HG03196 (cell line): ENCODE results near the gene FRMPD4.

ENCODE experiments used
- ATAC-seq: cut with Tn5 transposase; IDR thresholded peaks from one replicate; pipeline ENCODE4 v1.9.1; 2021; ENCODE audit not compliant: unreplicated experiment

FRMPD4 gene

GRCh38 chrX:12611471-12611870, 473.2 kb downstream of the FRMPD4 start:
- no peak for ATAC-seq

GRCh38 chrX:12614266-12614665, 476.0 kb downstream of the FRMPD4 start:
- no peak for ATAC-seq

- no peak for ATAC-seq
These were observed 476.8 kb downstream of the FRMPD4 start for GRCh38 chrX:12615061-12615460.

DNA sequence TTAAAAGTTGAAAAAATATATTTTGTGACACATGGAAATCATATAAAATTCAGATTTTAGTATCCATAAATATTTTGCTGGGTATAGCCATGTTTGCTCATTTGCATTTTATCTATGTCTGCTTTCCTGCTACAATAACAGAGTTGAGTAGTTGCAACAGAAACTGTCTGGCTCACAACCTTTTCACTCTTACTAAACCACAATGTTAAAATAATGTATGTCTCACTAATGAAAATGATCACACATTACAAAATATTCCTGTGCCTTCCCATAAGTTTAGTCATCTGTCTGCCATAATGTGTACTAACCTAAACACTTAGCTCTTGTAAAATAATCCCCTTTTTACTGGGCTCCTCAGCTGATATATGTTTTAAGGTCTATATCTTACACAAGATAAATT, 479.0 kb downstream of the FRMPD4 start:
- ATAC-seq, result no peak

DNA sequence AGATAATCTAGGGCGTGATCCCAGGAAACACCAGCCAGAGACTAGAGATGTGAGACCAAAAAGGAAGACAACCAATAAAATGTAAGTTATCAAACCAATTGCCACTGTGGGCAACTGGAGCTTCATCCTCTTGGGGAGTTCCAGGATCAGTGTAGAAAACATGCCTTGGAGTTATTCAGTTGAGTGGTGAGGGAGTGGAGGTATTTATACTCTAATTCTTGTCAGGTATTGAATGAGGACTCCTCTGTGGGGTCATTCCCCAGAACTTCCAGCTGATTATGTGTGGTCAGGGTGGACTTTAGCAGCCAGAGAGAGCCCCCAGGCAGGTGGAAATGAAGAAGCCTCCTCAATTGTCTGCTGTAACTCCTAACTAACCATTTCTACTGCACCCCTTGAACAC, 509.0 kb downstream of the FRMPD4 start:
- no peak for ATAC-seq

DNA sequence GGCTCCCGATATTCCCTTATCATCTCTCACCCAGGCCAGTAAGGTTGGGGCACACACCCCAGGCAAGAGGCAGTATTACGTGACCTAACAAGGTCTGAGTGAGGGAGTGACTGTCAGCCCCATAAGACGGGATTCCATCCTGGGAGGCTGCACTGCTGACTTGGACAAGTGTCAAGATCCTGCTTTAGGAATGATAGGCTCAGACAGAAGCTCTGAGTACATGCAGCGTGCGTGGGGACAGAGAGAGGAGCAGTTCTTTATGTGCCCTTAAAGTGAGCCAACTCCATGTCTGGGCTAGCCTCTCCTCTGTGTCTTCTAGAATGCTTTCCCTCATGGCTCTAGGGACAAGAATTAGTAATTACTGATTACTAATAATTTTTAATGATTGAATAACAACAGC, 510.7 kb downstream of the FRMPD4 start:
- no peak for ATAC-seq

DNA sequence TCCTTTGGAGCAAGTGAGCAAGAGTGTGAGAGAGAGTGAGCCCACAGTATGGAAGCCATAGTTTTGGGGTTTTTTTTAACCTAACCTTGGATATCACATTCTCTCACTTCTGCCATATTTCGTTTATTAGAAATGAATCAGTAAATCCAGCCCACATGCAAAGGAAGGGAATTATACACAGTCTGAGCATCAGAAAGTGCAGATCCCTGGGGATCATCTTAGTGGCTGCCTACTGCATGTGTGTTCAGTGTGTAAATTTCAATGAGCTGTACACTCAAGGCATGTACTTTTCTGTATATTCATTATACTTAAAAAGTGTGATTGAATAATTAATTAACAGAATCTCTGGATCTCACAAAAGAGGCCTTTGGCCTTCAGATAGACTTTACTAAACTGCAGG, 519.2 kb downstream of the FRMPD4 start:
- no peak for ATAC-seq

DNA sequence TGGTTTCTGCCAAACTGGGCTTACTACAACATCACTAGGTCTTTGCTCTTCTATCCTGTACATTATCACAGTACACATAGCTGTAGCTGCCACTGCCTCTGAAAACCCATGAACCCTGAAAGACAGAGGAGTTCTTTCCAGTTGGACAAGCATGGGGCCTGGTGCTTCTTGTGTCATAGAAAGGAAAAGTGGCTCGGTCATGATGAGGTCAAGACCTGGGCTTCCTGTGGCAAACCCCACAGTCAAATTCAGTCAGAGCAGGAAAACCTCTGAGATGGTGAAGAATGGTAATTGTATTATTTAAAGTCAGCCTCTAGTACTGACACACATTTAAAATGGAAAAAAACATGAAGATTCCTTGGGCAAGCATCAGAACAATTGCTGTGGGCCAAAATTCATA, 519.6 kb downstream of the FRMPD4 start:
- no peak for ATAC-seq

DNA sequence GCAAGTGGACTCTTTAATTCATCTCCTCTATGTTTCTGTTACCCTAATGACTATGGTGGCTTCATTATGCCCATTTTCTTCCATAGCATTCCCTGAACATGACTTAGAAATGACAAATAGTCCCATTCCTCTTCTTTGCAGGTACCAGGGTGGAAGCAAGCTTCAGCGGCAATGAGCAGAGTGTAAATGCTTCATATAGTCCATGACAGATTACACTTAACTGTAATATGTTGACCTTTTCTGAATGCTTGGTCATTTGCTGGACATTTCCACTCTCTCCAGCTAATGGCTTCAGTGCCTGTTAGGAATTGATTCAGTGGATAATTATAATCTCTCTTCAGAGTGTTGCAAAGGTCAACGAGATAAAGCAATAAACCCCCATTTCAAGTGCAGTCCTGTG, 523.2 kb downstream of the FRMPD4 start:
- no peak for ATAC-seq

DNA sequence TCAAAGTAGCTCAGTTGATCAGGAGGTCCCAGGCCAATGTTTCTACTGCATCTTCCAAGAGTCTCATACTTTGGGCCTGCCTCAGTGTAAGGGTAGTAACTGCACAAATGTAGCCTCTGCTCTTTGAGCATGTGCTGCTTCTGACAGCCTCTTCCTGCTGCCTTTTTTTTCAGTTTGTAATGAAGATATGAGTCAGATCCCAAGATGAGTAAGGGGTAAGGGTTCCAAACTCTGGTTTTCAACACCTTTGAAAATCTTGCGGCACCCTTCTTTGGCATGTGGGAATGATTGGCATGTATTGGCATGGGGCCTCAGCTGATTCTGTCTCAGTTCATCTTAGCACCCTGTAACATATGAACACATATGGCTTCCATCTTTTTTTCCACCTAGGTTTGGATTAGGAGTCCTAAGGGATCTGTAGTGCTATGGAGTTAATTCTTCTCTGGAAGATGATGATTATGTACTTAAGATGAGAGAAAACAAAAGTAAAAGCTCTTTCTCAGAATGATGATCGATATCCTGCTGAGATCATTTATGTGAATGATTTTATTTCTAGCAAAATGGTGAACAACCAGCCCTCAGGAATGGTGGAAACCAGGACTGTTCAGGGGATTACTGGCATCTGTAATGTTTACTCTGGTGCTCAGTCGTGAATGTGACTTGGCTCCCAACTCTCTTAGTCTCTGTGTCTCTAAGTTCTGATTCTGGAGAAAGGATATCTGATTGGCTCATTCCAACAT, 534.3 kb downstream of the FRMPD4 start:
- ATAC-seq, result no peak

DNA sequence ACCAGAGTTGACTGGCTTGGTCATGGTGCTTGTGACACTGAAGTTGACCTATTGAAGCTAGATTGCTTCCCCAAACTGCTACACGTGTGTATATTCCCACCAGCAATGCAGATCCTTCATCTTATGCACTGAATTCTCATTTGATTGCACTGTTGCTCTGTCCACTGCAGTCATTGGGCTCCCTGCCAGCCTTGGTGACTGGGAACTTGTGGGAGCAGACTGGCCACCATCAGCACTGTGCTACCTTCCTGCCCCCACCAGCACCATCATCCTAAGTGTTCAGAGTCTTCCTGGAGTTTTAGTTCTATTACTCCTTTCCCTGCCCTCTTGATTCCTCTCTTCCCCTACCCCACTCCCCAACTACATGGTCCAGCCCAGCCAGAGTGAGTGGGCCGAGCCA, 535.2 kb downstream of the FRMPD4 start:
- no peak for ATAC-seq

DNA sequence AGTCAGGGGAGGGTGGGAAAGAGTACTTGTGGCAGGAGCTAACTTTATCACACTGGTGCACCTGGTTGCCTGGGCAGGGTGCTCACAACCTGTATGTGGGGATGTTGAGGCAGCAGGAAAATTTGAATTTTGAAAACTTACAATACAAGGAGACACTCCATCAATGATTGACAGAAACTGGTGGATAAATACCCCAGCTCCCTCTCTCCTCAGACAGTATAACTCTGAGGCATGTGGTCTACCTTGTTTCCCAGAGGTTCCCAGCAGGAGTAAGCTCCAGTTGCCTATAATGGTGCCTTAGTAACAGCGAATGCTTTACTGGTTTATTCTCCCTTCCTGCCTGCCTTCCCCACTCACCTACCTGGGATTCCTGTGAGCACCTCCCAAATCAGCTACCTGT, 541.2 kb downstream of the FRMPD4 start:
- no peak for ATAC-seq

- ATAC-seq, result no peak
These were observed 542.8 kb downstream of the FRMPD4 start for GRCh38 chrX:12681047-12681446.

- ATAC-seq, result no peak
These were observed 547.3 kb downstream of the FRMPD4 start for GRCh38 chrX:12685541-12685940.

GRCh38 chrX:12686331-12686730, 548.1 kb downstream of the FRMPD4 start:
- no peak for ATAC-seq

GRCh38 chrX:12690646-12691045, 552.4 kb downstream of the FRMPD4 start:
- ATAC-seq, result no peak

GRCh38 chrX:12693754-12694153, 555.5 kb downstream of the FRMPD4 start:
- ATAC-seq, result no peak

- ATAC-seq, result no peak
These were observed 562.5 kb downstream of the FRMPD4 start for GRCh38 chrX:12700745-12701144.

GRCh38 chrX:12701628-12702027, 563.4 kb downstream of the FRMPD4 start:
- no peak for ATAC-seq

- no peak for ATAC-seq
These were observed 564.3 kb downstream of the FRMPD4 start for GRCh38 chrX:12702509-12703091.

DNA sequence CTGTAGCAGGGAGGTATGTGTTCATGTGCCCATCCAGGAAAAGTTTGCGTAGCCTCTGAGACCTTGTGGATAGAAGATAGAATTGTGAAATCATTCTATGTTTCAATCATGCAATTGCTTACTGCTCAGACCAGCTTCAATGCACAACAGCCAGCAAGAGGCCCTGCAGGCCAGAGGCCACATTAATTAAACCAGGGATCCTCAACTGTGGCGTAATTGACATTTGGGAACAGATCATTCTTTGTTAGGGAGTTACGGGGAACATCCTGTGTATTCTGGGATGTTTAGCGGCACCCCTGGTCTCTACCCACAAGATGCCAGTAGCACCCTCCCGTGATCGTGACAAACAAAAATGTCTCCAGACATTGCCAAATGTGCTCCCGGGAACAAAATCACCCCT, 566.4 kb downstream of the FRMPD4 start:
- ATAC-seq, result no peak

DNA sequence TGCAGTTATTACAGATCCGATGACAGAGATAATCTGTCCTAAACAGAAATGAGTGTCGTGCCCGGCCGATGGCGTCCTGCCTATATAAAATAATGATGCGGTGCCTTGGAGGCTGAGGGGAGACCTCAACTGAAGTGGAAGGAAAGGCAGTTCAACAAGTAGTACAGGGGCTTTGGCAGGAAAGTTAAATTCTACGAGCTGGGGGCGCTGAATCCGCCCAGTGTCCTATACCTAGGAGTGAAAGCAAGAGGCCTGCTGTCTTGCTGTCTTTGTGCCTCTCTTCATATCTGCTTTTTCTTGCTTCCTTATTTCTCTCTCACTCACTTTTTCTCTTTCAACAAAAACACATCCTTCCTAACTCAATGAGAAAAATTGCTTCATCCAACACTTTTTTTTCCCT, 570.8 kb downstream of the FRMPD4 start:
- ATAC-seq, result no peak

GRCh38 chrX:12711435-12712040, 573.3 kb downstream of the FRMPD4 start:
- ATAC-seq, result no peak
